ENCODE data around the gene HSF5. TPM values are rescaled to one million over a fixed set of nuclear protein-coding genes. Genes with fewer than 3 reads are reported as not detected.

HSF5 gene
- total RNA-seq, 1 donor from 2014 or later: 0.10 TPM

- Mint-ChIP-seq H3K9me3 (no peaks in the 10 kb centered on the region), H3K36me3 (peaks cover 39% of the 10 kb centered on the region), H3K27me3 (no peaks in the 10 kb centered on the region), H3K4me1 (ENCODE audit: unreplicated experiment) (peaks cover 13% of the 10 kb centered on the region), H3K27ac (no peak overlapping the region), H3K4me3 (no peak overlapping the region)
- TF ChIP-seq CTCF (conservative IDR thresholded peaks at IDR 0.05): no peak
- DNase-seq (ENCODE audit: extremely low spot score, unreplicated experiment): no peak
Observed at GRCh38 chr17:58510075-58510474, 21.9 kb upstream of the HSF5 start.

- peaks cover 49% of the 10 kb centered on the region for H3K36me3 Mint-ChIP-seq
- H3K27me3 Mint-ChIP-seq: no peaks in the 10 kb centered on the region
- no peak for DNase-seq (ENCODE audit: extremely low spot score, unreplicated experiment)
- H3K9me3 Mint-ChIP-seq: no peaks in the 10 kb centered on the region
- H3K27ac Mint-ChIP-seq: no peak overlapping the region
- no peak overlapping the region for H3K4me3 Mint-ChIP-seq
- H3K4me1 Mint-ChIP-seq (ENCODE audit: unreplicated experiment): peaks cover 8% of the 10 kb centered on the region
- no peak for TF ChIP-seq CTCF (conservative IDR thresholded peaks at IDR 0.05)
Observed at GRCh38 chr17:58508341-58509067, 20.3 kb upstream of the HSF5 start.

DNA sequence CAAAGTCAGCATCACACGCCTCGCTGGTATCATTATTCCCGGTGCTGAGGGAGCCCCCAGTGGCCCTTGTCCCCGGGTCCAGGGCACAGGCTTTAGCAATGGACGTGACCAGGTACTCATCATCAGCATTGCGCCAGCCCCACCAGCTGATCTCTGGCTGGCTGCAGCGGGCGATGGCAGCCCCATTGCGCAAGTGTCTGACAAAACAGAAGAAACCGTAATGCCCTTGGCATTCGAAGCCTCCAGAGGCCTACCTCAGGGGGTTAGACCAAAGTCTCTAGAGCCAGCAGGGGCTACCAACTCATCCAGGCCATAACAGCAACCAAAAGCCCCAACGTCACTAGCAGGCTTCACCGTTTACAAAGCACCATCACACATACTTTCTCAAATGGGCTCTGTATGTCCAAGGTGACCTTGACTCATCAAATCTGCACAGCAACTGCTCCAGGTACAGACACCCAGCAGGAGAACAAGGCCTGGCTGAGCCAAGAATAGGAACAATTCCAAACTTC lies 19.0 kb upstream of the HSF5 start:
- no peak for TF ChIP-seq CTCF (conservative IDR thresholded peaks at IDR 0.05)
- H3K36me3 Mint-ChIP-seq: peaks cover 48% of the 10 kb centered on the region
- no peak overlapping the region for H3K27ac Mint-ChIP-seq
- H3K4me3 Mint-ChIP-seq: no peak overlapping the region
- DNase-seq (ENCODE audit: extremely low spot score, unreplicated experiment): no peak
- H3K27me3 Mint-ChIP-seq: no peaks in the 10 kb centered on the region
- H3K9me3 Mint-ChIP-seq: no peaks in the 10 kb centered on the region
- peaks cover 3% of the 10 kb centered on the region for H3K4me1 Mint-ChIP-seq (ENCODE audit: unreplicated experiment)

DNA sequence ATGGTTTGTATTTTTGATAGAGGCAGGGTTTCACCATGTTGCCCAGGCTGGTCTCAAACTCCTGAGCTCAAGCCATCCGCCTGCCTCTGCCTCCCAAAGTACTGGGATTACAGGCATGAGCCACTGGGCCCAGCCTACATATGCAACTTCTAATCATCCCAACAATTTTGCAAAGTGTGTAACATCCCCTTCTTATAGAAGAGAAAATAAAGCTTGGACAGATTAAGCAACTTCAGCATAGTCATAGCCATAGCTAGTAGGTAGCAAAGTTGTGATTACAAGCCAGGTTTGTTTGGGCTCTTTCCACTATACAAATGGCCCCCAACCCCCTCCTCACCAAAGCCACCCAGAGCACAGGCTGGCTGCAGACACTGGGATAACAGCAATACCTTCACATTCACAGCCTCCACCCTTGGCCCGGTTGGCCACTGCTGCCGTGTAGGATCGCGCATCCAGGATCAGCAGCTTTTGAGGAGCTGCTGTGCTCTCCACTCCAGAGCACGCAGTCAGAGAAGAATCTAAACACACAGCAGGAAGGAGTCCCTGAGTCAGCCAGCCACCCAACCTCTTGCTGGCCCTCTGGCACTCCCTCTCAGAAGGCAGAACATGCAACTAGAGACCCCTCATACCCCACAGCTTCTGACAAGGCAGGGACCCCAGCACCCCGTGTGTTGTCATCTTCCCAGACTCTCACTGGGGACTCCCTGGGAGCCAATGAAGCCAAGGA lies 18.3 kb upstream of the HSF5 start:
- no peak for DNase-seq (ENCODE audit: extremely low spot score, unreplicated experiment)
- Mint-ChIP-seq H3K4me3 (no peak overlapping the region), H3K9me3 (no peaks in the 10 kb centered on the region), H3K27me3 (no peaks in the 10 kb centered on the region), H3K4me1 (ENCODE audit: unreplicated experiment) (peaks cover under 1% of the 10 kb centered on the region), H3K27ac (no peak overlapping the region), H3K36me3 (peaks cover 45% of the 10 kb centered on the region)
- TF ChIP-seq CTCF (conservative IDR thresholded peaks at IDR 0.05): no peak

GRCh38 chr17:58504826-58505351 lies 16.7 kb upstream of the HSF5 start:
- no peaks in the 10 kb centered on the region for H3K27me3 Mint-ChIP-seq
- no peak overlapping the region for H3K4me3 Mint-ChIP-seq
- no peak for DNase-seq (ENCODE audit: extremely low spot score, unreplicated experiment)
- peaks cover 31% of the 10 kb centered on the region for H3K36me3 Mint-ChIP-seq
- H3K27ac Mint-ChIP-seq: no peak overlapping the region
- H3K4me1 Mint-ChIP-seq (ENCODE audit: unreplicated experiment): no peaks in the 10 kb centered on the region
- no peaks in the 10 kb centered on the region for H3K9me3 Mint-ChIP-seq
- TF ChIP-seq CTCF (conservative IDR thresholded peaks at IDR 0.05): no peak

Measured in type B pancreatic cell (in vitro differentiated cells).